Keratinocyte (primary cell): ENCODE results near the gene PPP1R37. TPM values are rescaled to one million over a fixed set of nuclear protein-coding genes. Genes with fewer than 3 reads are reported as not detected.

Experiments
- DNase-seq: peaks from one replicate; pipeline ENCODE4 v3.0.0-alpha.2; 2011; ENCODE audit warnings: low read depth, missing footprints, low spot score
- FAIRE-seq: peaks from 2 replicates; lab custom pipeline; 2011; peaks lifted over from hg19 to GRCh38; lab: Jason Lieb, UNC
- H2AFZ ChIP-seq: 2 replicates; pipeline ENCODE4 v1.6.0; 2012; ENCODE audit warnings: low read length, control low read depth, inconsistent platforms; ENCODE audit not compliant: control insufficient read depth
- H3K27ac ChIP-seq: 2 replicates; pipeline ENCODE4 v1.5.1; 2011; ENCODE audit warnings: low read length; ENCODE audit not compliant: control insufficient read depth, insufficient read depth
- H3K27me3 ChIP-seq: 3 replicates; pipeline ENCODE4 v1.6.0; 2011; ENCODE audit warnings: low read length; ENCODE audit not compliant: control insufficient read depth, insufficient read depth; ENCODE audit errors: extremely low read depth
- H3K36me3 ChIP-seq, 2 experiments: 2 replicates in 1 of 2; 3 replicates in 1 of 2; pipeline ENCODE4 v1.5.1; 2011; ENCODE audit warnings: low read length in 2 of 2, mild to moderate bottlenecking in 1 of 2; ENCODE audit not compliant: control insufficient read depth in 2 of 2, insufficient read depth in 2 of 2; ENCODE audit errors: extremely low read depth in 1 of 2
- H3K4me1 ChIP-seq: 3 replicates; pipeline ENCODE4 v1.5.1; 2011; ENCODE audit warnings: low read length; ENCODE audit not compliant: control insufficient read depth, insufficient read depth; ENCODE audit errors: extremely low read depth
- H3K4me2 ChIP-seq: 3 replicates; pipeline ENCODE4 v1.6.0; 2011; ENCODE audit warnings: low read depth, low read length; ENCODE audit not compliant: control insufficient read depth, insufficient read depth; ENCODE audit errors: extremely low read depth
- H3K4me3 ChIP-seq, 3 experiments: fragments of 200-600 bp in 1 of 3; sonication (generic) in 1 of 3; 2 replicates in 2 of 3; 3 replicates in 1 of 3; pipeline ENCODE4 v1.5.1; 2011 to 2016; ENCODE audit warnings: low read length in 3 of 3, mild to moderate bottlenecking in 3 of 3, control low read depth in 2 of 3, inconsistent platforms in 1 of 3, low read depth in 1 of 3, mixed read lengths in 1 of 3, mixed run types in 1 of 3, moderate library complexity in 1 of 3; ENCODE audit not compliant: control insufficient read depth in 2 of 3, insufficient read depth in 2 of 3; ENCODE audit errors: extremely low read depth in 1 of 3
- H3K79me2 ChIP-seq: 2 replicates; pipeline ENCODE4 v1.6.0; 2012; ENCODE audit warnings: low read length; ENCODE audit not compliant: control insufficient read depth, insufficient read depth
- H3K9ac ChIP-seq: 3 replicates; pipeline ENCODE4 v1.6.0; 2011; ENCODE audit warnings: low read length; ENCODE audit not compliant: control insufficient read depth, insufficient read depth; ENCODE audit errors: extremely low read depth
- H3K9me1 ChIP-seq: 3 replicates; pipeline ENCODE4 v1.6.0; 2011; ENCODE audit warnings: low read length; ENCODE audit not compliant: control insufficient read depth, insufficient read depth; ENCODE audit errors: extremely low read depth
- H3K9me3 ChIP-seq: 2 replicates; pipeline ENCODE4 v1.5.1; 2012; ENCODE audit warnings: low read depth, low read length; ENCODE audit not compliant: control insufficient read depth
- H4K20me1 ChIP-seq: 3 replicates; pipeline ENCODE4 v1.6.0; 2011; ENCODE audit warnings: low read length; ENCODE audit not compliant: control insufficient read depth, insufficient read depth; ENCODE audit errors: extremely low read depth
- CTCF ChIP-seq, 3 experiments: IDR thresholded peaks in 1 of 3; conservative IDR thresholded peaks in 1 of 3; optimal IDR thresholded peaks in 1 of 3; 2 replicates in 2 of 3; 3 replicates in 1 of 3; pipeline versions ENCODE3 to v1.5.1; 2011; ENCODE audit warnings: low read length in 3 of 3, mild to moderate bottlenecking in 3 of 3, moderate library complexity in 2 of 3, control low read depth in 1 of 3, inconsistent platforms in 1 of 3; ENCODE audit not compliant: insufficient read depth in 2 of 3; ENCODE audit errors: extremely low read depth in 1 of 3
- EZH2 ChIP-seq: IDR thresholded peaks from one replicate; pipeline ENCODE4 v1.6.1; 2012; ENCODE audit warnings: inconsistent platforms, mild to moderate bottlenecking, low read length, moderate library complexity
- dilution Hi-C: fragments of 300-500 bp; cut with MboI; formaldehyde crosslinking; loops from one replicate; pipeline ENCODE4 v1.7.0; 2020; ENCODE audit warnings: low sequenced_read_pairs; ENCODE audit not compliant: extremely low pct_ligation_motif_present
- polyA plus RNA-seq, 5 experiments: library from polyadenylated mRNA; depleted of rRNA in 3 of 5; stranded (reverse) in 3 of 5; stranded (forward) in 1 of 5; unstranded in 1 of 5; fragments of >200 nt; gene quantifications; 1 replicate in 1 of 5; 2 replicates in 3 of 5; 3 replicates in 1 of 5; pipeline versions ENCODE4 v1.2.1 to v1.2.3, GENCODE V29; 2011 to 2012; ENCODE audit warnings: missing spikeins in 2 of 5, low read depth in 1 of 5, low replicate concordance in 1 of 5

Gene PPP1R37
- polyA plus RNA-seq, 1 donor (not counting 4 experiments of a cell fraction or from before 2014, with no cell fraction given) = 8.6 TPM

DNA sequence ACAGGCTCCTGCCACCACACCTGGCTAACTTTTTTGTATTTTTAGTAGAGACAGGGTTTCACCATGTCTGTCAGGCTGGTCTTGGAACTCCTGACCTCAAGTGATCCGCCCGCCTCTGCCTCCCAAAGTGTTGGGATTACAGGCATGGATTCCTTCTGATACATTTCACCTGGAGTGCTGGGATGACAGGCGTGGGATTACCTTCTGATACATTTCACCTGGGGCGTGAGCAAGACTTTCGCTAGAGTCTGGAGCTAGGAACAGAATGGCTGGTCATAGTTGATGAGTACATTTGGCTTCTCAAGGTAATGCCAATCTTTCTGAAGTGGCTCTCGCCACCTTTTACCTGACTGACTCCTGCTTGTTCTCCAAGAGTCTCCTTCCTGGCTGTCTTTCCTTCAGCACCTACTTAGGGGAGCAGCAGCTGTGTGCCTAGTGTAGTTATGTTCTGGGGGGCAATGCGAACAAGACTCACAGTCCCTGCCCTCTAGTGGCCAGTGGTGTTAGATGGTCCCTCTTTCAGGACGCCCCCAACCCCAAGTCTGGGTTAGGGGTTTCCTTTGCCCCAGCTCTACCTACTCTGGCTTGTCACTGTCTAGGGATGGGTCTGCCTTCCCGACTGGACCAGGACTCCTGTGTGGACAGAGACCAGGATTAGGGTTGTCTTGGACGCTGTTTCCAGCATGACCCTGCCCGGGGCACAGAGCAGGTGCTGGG, 19.3 kb downstream of the PPP1R37 start:
- Histone ChIP-seq H3K79me2 (peaks cover 68% of the 10 kb centered on the region), H3K36me3 (peaks cover 2% of the 10 kb centered on the region in 2 experiments), H3K9ac (no peak overlapping the region), H3K9me1 (peaks cover 7% of the 10 kb centered on the region), H3K4me1 (no peaks in the 10 kb centered on the region), H3K4me3 (no peak overlapping the region), H4K20me1 (peaks cover 23% of the 10 kb centered on the region), H3K9me3 (no peaks in the 10 kb centered on the region), H3K27me3 (no peaks in the 10 kb centered on the region), H3K4me2 (no peak overlapping the region), H3K27ac (no peak overlapping the region), H2AFZ (no peak overlapping the region)
- TF ChIP-seq EZH2 = no peak
- TF ChIP-seq CTCF (optimal IDR thresholded peaks at IDR 0.05 in 1 of 3, IDR thresholded peaks at IDR 0.05 in 1 of 3, conservative IDR thresholded peaks at IDR 0.05 in 1 of 3; ENCODE audit: extremely low read depth in 1 of 3, insufficient read depth in 2 of 3, low read length in 3 of 3) = no peak
- DNase-seq = no peak
- dilution Hi-C loops = no loop called here
- no peak for FAIRE-seq

DNA sequence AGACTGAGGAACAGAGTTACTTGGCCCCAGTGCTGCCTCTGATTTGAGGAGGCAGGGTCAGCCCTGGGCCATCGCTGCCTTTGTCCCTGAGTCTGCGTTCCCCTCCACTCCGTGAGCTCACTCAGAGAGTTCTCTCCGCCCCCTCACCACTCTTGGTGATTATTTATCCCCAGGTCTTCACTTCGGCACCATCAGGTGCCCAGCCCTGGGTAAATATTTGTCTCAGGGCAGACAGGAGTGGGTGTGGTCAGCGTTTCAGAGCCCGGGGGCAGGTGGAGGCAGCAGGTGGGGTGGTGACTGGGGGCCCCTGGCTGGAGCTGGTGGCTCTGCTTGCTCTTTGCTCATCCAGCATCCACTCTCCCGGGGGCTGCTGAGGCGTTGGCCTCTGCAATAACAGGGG, 20.6 kb downstream of the PPP1R37 start:
- TF ChIP-seq EZH2 (no peak), CTCF (optimal IDR thresholded peaks at IDR 0.05 in 1 of 3, IDR thresholded peaks at IDR 0.05 in 1 of 3, conservative IDR thresholded peaks at IDR 0.05 in 1 of 3; ENCODE audit: extremely low read depth in 1 of 3, insufficient read depth in 2 of 3, low read length in 3 of 3) (no peak)
- FAIRE-seq (no peak), DNase-seq (no peak)
- Histone ChIP-seq H3K9me1 (peaks cover 7% of the 10 kb centered on the region), H3K27ac (no peak overlapping the region), H4K20me1 (peaks cover 23% of the 10 kb centered on the region), H3K4me2 (no peak overlapping the region), H3K9ac (no peak overlapping the region), H3K27me3 (no peaks in the 10 kb centered on the region), H3K4me3 (no peak overlapping the region), H3K9me3 (no peaks in the 10 kb centered on the region), H3K4me1 (no peaks in the 10 kb centered on the region), H3K36me3 (peaks cover 2% of the 10 kb centered on the region in 2 experiments), H2AFZ (no peak overlapping the region), H3K79me2 (peaks cover 65% of the 10 kb centered on the region)
- dilution Hi-C loops = no loop called here
